ENCODE results near the gene SNX19. TPM values are rescaled to one million over a fixed set of nuclear protein-coding genes. Genes with fewer than 3 reads are reported as not detected.

SNX19 gene
- total RNA-seq, 1 experiment from 2014 or later: 34.4 TPM

- Histone ChIP-seq H3K14ac (ENCODE audit: insufficient read depth, low read length) (no peak overlapping the region), H3K56ac (ENCODE audit: insufficient read length, low read depth, low read length) (no peak overlapping the region), H3K23ac (ENCODE audit: insufficient read length, low read depth, low read length) (no peak overlapping the region), H4K8ac (replicated peaks; ENCODE audit: insufficient read length, low read depth, low read length) (no peak overlapping the region), H2AFZ (ENCODE audit: low read length) (no peak overlapping the region), H3K4ac (ENCODE audit: low read depth, low read length) (no peak overlapping the region), H3K9ac (ENCODE audit: extremely low read depth, insufficient read length, low read length) (no peak overlapping the region), H3K27me3 (ENCODE audit: insufficient read depth, low read length) (no peaks in the 10 kb centered on the region), H2BK15ac (ENCODE audit: low read depth, low read length) (no peak overlapping the region), H3K27ac (ENCODE audit: insufficient read length, low read depth, low read length) (no peak overlapping the region), H2BK120ac (ENCODE audit: low read depth, low read length, poor library complexity, severe bottlenecking) (no peak overlapping the region), H3K18ac (ENCODE audit: insufficient read length, low read depth, low read length) (no peak overlapping the region), H3K79me2 (ENCODE audit: insufficient read depth, low read length) (no peaks in the 10 kb centered on the region), H3K4me1 (ENCODE audit: insufficient read depth, low read length) (no peaks in the 10 kb centered on the region), H4K20me1 (ENCODE audit: control insufficient read depth, insufficient read depth, insufficient read length) (no peaks in the 10 kb centered on the region), H2AK5ac (ENCODE audit: insufficient read length, low read length) (no peak overlapping the region), H4K5ac (ENCODE audit: insufficient read length, low read depth, low read length) (no peak overlapping the region), H2BK12ac (ENCODE audit: insufficient read length, low read depth, low read length) (no peak overlapping the region), H2BK5ac (ENCODE audit: insufficient read length, low read length) (no peak overlapping the region), H3K4me2 (ENCODE audit: insufficient read depth, insufficient read length, low read length) (no peak overlapping the region), H3K79me1 (ENCODE audit: insufficient read depth, low read depth, low read length, poor library complexity, severe bottlenecking) (no peaks in the 10 kb centered on the region), H4K91ac (ENCODE audit: insufficient read length, low read depth, low read length) (no peak overlapping the region), H3K23me2 (ENCODE audit: insufficient read length, low read depth, low read length, poor library complexity, severe bottlenecking) (no peaks in the 10 kb centered on the region), H2BK20ac (ENCODE audit: low read depth, low read length, poor library complexity, severe bottlenecking) (no peak overlapping the region), H3T11ph (ENCODE audit: low read length) (no peak overlapping the region), H3K9me3 (ENCODE audit: control insufficient read depth, low read depth, low read length) (no peaks in the 10 kb centered on the region)
- Mint-ChIP-seq H3K4me3 (no peak overlapping the region), H3K9me3 (peaks cover 14 to 17% of the 10 kb centered on the region in 2 experiments), H3K4me1 (no peaks in the 10 kb centered on the region), H3K27me3 (ENCODE audit: low read depth) (peaks cover 13% of the 10 kb centered on the region), H3K36me3 (ENCODE audit: insufficient read depth in 1 of 3, low read depth in 3 of 3) (peaks cover 0 to 4% (median 0%) of the 10 kb centered on the region in 3 experiments; a peak in 1 of 7 replicates), H3K27ac (no peak overlapping the region)
- WGBS (ENCODE audit: extremely low coverage, insufficient read length, low lambda C conversion rate): no CpG with 5 or more reads among the region's 8 CpGs
- TF ChIP-seq, protein P1, sequence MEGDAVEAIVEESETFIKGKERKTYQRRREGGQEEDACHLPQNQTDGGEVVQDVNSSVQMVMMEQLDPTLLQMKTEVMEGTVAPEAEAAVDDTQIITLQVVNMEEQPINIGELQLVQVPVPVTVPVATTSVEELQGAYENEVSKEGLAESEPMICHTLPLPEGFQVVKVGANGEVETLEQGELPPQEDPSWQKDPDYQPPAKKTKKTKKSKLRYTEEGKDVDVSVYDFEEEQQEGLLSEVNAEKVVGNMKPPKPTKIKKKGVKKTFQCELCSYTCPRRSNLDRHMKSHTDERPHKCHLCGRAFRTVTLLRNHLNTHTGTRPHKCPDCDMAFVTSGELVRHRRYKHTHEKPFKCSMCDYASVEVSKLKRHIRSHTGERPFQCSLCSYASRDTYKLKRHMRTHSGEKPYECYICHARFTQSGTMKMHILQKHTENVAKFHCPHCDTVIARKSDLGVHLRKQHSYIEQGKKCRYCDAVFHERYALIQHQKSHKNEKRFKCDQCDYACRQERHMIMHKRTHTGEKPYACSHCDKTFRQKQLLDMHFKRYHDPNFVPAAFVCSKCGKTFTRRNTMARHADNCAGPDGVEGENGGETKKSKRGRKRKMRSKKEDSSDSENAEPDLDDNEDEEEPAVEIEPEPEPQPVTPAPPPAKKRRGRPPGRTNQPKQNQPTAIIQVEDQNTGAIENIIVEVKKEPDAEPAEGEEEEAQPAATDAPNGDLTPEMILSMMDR (conservative IDR thresholded peaks at IDR 0.05): no peak
- DNase-seq: no peak
Measured at GRCh38 chr11:130852589-130852988, 63.7 kb downstream of the SNX19 start.

All from H9 (cell line).